ENCODE results near the gene MAGED4.
"Not testable (repeated sequence)": the region's sequence is repeated elsewhere in the genome, so short reads cannot be mapped to it uniquely, and the experiment has no call there.

- not testable (repeated sequence) for TF ChIP-seq CTCF (optimal IDR thresholded peaks at IDR 0.05 in 1 of 3, IDR thresholded peaks at IDR 0.05 in 1 of 3, conservative IDR thresholded peaks at IDR 0.05 in 1 of 3; ENCODE audit: extremely low read depth in 1 of 3, insufficient read depth in 2 of 3, low read length in 3 of 3); EZH2 (IDR thresholded peaks at IDR 0.05; ENCODE audit: low read length)
Measured at GRCh38 chrX:52211405-52211804, 26.7 kb downstream of the MAGED4 start.
